ENCODE data around the gene ACOXL.

Gene ACOXL

DNA sequence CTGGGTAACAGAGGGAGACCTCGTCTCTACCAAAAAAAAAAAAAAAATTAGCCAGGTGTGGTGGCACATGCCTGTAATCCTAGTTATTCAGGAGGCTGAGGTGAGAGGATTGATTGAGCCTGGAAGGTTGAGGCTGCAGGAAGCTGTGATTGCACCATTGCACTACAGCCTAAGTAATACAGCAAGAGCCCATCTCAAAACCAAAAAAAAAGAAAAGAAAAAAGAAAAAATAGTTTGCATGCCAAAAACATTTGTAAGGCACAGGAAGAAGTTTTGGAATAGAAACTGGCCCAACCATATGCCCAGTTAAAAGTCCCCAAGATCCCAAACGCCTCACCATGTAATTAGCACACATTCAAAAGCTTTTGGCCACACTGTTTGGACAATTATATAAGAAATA lies 13.4 kb upstream of the ACOXL start:
- no peak for DNase-seq

DNA sequence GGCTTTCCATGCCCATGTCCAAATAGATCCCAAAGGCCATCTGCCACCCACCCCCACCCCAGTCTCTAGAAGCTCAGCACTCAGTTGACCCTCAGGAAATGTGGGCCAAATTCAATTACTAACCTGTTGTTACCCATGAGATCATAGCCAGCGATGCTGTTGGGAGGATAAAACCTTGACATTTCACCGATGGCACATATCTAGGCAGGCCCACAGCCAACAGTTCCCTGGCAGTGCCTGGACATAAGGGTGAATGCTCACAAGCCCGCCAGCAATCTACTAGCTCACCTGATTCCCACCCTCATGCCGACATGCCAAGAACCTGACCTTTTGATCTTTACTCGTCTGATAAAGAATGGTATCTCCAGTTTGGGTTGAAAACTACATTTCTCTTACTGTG lies 11.8 kb upstream of the ACOXL start:
- no peak for DNase-seq

DNA sequence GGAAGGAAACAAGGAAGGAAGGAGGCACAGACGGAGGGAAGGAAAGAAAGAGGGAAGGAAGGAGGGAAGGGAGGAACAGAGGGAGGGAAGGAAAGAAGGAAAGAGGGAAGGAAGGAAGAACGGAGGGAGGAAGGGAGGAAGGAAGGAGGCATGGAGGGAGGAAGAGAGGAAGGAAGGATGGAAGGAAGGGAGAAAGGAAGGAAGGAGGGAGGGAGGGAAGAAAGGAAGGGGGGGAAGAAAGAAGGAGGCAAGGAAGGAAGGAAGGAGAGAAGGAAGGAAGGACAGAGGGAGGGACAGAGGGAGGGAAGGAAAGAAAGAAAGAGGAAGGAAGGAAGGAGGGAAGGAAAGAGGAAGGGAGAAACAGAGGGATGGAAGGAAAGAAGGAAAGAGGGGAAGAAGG lies 7.6 kb upstream of the ACOXL start:
- DNase-seq = no peak

DNA sequence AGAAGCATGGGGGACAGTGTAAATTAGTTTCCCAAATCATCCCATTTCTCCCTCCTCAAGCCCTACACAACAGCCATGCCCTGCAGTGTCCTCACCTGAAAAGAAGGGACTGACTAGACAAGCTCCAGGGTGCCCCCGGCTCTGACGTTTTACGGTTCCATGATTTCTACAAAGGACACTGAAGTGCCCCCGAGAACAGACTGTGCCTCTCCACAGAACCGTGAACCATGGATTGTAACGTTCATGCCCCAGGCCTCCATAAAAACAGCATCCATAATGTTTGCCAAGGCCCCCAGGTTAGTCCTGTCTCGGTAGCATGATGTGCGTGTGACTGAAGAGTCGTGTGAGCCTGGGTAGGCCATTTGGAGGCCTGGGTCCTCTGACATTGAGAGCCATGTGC lies 7.0 kb upstream of the ACOXL start:
- no peak for DNase-seq

DNA sequence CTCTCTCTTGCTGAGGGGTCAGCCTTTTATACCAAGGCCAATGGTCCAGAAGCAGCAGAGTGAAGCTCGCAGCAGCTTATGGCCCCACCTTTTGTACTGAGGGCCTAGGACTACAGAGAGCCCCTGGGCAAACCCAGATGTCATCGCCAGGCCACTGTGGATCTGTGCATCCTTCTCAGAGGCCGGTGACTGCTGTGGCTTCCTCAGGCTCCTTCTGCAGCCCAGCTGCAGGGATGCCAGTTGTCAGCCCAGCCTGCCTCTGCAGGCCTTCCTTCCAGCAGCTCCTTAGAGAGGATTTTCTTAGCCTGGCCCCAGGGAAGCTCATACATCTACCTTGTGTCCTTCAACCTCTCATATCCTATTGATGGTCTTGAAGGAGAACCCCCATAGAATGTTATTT lies 6.5 kb upstream of the ACOXL start:
- no peak for DNase-seq

DNA sequence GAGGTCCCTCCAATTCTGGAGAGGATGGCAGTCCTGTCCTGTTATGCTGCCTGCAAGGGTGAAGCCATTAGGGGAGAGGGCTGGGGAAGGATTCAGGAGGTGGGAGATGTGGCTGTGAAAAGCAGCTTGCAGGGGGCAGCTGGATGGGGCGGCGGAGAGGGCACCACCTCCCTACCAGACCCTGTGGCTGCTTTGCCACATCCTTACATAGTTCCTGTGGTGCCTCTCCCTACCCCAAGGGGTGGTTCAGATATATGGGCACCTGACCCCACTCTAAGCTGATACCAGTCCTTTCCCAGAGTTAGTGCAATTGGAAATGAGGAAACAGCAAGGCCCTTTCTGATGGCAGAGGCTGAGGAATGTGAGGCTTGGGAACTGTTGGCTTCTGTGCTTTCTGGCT lies 6.1 kb upstream of the ACOXL start:
- DNase-seq = no peak

DNA sequence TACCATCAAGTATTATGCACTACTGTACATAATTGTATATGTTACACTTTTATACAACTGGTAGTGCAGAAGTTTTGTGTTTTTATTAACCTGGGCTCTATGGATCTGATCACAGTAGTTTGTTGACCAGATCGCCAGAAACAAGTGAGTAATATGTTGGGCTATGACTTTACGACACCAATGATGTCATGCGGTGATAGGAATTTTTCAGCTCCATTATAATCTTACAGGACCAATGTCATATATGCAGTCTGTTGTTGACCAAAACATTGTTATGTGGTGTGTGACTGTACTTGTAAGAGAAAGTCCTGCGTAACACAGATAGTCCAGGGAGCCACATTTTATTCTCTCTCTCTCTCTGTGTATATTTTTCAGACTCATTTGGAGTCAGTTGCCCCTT lies 4.5 kb upstream of the ACOXL start:
- no peak for DNase-seq

DNA sequence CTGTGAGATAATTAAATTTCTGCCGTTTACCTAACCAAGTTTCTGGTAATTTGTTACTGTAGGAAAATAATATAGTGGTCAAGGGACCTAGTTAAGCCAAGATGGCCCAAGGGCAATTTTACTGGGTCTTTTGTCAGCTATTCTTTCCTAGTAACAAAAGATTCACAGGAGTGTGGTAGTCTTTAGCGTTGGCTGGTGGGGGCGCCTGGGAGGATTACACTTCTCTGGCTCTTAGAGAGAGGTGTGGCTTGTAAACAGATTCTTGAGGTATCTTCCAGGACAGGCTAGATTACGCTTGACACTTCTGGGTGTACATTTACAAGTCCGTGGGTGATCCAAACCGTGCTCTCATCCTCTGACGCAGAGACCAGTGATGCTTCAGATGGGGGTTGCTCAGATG lies 3.3 kb upstream of the ACOXL start:
- DNase-seq = no peak

DNA sequence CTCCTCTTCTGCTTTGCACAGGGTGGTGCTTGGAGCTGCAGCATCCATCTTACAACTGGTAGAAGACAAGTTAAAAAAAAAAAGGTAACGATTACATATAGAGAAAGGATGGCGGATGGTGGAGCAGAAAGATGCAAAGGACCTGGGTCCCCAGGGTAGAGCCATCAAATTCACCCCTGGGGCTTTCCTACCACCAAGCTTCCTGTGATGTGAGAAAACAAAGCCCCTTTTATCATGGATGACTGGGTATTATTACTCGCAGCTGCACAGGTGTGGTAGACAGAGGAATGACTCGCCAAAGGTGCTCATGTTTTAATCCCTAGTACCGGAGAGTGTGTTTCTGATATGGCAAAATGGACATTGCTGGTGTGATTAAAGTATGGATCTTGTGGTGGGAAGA lies 1.3 kb upstream of the ACOXL start:
- DNase-seq = no peak

DNA sequence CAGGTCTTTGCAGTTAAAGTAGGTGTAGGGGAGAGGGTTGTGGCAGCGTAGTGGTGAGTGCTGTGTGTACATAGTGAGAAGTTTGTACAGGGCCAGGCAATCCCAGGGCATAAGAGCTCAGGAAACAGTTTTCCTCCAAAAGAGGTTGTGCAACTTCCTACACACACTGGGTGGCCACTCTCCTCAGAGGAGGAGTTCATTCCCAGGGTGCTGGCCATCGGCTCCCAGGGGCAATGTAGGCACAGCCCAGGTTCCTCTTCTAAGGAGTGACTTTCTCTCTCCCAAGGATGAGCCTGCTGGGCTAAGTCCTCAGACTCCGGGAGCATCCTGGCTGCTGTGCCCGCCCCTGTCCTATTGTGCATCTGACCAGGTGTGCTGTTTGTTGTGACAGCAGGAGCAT lies 3.0 kb downstream of the ACOXL start:
- DNase-seq = no peak

DNA sequence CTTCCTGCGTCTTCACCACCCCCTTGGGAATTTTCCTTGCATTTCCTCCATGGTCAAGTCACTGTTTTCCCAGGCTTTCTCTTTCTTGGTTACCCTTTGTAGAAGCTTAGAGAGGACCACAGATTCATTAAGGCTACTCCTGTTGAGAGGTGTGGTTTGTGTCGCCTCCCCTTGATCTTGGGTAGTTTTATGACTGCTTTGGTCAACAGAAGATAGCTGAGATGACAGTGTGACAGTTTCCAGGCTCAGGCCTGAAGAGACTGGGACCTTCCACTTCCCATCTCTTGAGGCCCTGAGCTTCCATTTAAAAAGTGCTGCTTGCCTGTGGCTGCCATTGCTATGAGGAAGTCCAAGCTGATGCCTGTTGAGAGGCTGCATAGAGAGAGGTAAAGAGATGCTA lies 5.4 kb downstream of the ACOXL start:
- no peak for DNase-seq

DNA sequence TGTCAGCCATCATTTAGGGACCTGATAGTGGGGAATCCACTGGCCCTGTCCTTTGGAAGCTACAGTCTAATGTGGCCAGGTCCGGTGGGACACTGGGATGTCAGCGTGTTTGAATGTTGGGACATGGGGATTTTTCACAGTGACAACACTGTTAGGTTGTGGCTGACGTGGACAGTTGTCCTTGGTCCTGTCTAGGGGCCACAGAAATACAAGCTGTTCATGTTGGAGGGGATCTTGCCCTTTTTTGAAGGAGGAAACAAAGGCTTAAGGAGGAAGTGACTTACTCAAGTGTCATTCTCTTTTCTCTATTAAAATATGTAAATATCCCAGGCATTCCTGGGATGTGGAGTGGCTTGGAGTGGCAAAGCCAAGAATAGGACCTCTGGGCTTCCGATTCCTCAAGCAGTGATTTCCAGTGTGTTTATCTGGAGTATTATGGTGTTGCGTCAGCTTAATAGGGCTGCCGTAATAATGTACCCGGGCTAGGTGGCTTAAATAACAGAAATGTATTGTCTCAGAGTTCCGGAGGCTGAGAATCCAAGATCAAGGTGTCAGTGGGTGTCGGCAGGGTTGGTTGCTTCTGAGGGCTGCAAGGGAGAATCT lies 8.5 kb downstream of the ACOXL start:
- no peak for DNase-seq

DNA sequence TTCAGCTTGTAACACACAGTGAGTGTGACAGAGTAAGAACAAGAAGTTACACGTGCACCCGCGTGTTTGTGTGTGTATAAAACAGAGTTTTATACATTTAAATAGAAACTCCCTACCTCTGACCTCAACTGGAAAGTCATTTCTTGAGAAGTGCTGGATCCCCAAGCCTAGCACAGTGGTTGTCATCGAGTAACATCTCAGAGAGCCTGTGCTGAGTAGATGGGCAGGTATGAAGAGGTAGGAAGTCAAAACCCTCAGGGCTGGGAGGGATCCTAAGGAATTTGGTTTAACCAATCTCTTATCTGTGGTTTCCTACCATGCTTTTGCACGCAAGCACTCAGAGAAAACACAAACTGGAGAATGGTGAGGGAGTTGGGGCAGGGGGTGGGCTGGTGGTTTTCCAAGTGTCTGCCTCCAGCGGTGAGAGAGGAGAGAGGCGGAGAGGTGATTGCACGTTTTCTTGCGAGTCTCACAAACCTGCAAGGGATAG lies 9.2 kb downstream of the ACOXL start:
- no peak for DNase-seq

DNA sequence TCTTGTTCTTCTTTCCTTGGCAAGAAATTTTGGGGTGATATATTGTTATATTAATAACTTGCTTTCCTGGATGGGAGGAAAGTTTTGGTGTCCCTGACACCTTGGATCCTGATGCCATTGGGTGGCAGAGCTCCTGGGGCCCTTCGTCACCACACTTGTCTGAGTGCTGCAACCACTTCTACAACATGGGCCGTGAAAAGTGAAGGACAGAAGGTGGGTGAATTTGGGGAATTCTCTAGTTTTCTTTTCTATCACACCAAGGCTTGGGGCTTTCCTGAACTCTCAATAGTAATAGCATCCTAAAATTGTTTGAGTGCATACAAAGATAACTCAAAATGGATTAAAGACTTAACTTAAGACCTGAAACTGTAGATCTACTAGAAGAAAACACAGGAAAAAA lies 10.0 kb downstream of the ACOXL start:
- DNase-seq = no peak

DNA sequence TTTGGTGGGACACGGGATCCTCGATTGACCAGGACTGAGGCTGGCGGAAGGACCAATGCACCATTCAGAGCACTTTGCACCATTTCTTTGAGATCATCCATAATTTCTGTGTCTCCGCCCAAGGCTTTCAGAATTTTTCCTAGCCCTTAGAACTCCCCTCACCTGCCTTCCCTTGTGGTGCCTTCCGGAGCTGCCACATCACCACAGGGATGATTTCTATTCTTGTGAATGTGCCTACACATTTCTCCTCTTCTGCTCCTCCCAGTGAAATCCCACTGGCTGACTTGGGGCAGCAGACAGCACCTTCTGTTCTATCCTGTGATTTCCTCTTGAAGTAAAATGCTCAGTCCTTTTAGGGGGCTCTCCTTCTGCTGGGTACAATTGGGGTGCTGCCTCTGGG lies 11.2 kb downstream of the ACOXL start:
- no peak for DNase-seq

DNA sequence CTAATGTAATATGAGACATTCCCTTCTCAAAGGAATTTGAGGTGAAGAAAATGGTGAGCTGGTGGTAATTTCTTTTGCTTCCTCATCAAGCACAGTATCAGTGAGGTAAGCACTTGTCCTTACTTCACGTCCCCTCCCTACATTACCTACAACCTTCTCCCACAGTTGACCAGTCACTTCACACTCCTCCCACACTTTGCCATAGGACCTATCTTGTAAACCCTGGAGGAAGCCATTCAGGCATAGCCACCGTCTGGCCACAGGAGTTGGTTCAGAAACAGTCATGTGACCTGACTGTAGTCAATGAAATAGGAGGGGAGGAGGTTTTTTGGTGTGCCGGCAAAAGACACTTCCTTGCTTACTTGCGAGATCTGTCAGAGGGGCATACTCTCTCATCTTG lies 12.1 kb downstream of the ACOXL start:
- DNase-seq = no peak

DNA sequence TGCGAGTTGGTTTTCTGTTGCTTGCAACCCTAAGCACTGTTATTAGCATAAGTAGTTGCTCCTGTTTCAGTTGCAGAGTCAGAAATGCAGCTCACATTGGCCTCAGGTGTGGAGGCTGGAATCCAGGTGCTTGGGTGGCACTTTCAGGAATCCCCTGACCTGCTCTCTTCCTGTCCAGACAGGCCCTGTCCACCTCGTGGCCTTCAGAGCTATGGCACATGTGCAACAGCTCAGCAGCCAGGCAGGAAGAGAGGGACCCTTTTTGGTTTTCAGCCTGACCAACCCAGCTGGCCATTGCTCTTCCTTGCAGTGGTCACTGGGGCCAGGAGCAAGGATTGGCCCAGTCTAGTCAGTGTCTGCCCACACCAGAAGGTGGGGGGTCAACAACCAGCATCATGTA lies 12.7 kb downstream of the ACOXL start:
- DNase-seq = no peak

DNA sequence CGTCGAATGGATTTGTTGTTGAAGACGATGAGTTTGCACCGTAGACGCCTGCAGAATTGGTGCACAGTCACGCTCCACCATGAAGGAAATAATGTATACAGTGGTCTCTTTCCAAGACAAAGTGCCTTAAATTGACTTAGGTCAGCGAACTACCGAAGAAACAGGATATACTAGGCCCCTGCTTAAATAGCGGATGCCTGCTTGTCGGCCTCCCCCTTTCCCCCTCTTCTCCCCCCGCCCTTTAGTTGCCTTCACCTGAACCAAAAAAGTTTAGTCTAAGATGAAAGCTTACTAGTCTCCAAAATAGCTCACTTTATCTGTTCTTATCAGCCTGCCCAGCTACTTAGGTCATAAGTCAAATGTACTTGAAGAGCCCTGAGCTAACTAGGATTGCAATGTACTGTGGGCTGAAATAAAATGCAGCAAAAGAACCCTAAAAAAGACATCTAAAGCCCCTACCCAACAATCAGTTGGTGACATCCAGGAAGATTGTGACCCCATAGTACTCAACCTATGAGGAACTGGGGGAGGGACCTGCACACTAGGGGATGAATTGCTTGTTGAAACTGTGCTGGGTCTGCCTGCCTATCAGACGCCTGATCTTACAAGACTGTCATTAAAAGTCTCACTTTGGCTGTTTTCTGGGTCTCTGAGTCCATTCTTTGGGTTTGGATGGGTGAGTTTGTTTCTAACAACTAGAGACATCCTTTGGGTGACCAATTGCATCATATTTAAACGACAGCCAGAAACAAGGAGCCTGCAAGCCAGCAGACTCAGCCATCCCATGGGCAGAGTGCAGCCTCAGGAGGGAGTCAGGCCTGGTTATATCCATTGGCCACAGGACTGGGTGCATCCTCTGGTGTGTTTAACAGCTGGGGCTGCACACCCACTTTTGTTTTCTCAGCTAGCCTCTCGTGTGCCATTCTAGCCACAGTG lies 14.5 kb downstream of the ACOXL start:
- DNase-seq = no peak

DNA sequence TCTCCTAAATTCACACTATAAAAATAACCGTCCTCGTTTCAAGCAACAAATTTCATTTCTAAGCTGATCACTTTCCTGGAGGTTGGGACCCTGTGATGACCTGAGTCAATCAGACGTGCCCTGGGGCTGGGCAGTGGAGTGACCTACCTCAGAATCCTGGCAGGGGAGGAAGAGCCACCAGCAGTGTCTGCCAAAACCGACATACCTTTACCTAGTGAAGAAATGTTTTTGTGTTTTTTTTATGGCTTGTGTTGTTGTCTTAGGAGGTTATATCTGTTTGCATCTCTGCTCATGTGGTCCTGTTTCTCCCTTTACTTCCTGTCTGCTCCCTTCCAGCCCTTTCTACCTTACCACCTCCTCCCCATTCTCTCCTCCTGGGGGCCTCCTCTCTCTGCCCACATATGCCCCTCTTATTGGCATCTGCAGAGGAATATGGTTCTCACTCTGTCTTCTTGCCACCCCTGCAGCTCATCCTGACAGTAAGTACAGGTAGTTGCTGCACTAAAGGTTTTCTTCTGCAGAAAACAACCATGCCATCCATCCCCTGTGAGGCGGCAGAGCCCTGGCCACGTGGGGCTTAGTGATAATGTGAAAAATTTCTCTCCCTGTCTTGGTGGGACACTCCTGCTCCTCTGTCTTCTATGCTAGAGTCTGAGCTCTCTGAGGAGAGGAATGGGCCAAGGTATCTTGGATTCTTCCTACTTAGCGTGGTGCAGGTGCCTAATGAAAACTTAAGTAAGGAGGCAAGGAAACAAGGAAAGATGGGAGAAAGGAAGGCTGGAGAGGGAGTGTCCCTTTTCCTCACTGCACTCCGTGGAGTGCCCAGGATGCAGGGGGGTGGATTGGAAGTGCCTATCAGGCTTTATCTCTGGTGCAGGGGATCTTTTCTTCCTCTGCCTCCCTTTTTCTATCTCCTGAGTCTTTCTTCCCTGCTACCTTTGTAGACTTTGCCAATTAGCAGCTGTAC lies 15.4 kb downstream of the ACOXL start:
- DNase-seq = no peak

DNA sequence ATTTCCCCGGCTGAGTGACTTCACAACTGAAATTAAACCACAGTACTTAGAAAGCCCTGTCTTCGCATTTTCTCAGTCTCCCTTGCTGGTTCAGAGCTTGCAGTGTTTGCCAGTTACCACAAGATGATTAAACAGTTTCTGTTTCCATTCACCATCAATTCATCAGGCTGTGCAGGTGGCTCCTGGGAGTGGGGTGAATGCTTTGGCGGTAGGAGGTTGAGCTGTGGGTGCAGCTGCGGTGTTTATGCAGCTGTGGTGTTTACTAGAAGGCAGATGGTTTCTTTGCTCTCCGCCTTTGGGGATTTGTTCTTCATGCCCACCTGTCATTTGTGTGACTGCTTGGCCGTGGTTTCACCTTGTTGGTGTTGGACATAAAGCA lies 16.1 kb downstream of the ACOXL start:
- DNase-seq = no peak

DNA sequence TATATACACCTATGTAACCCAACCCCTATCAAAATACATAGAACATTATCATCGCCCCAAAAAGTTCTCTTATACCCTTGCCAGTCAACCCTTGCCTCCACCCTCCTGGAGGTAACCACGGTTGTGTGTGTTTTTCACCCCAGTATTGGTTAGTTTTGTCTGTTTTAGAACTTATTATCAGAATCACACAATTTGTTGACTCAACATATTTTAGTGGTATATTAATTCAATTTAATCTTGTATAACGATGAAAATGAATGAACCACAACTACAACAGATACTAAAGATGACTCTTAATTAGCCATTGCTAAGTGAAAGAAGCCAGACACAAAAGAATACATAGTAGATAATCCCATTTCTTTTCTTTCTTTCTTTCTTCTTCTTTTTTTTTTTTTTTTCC lies 19.3 kb downstream of the ACOXL start:
- no peak for DNase-seq

DNA sequence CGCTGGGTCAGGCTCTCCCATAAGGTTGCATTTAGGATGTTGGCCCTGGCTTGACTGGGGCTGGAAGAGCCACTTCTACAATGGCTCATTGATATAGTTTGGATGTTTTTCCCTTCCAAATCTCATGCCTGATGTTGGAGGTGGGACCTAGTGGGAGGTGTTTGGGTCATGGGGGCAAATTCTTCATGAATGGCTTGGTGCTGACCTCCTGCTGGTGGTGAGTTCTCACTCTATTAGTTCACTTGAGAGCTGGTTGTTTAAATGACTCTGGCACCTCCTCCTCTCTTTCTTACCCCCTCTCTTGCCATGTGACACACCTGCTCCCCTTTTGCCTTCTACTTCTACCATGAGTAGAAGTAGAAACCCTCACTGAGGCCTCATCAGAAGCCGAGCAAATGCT lies 20.5 kb downstream of the ACOXL start:
- no peak for DNase-seq

DNA sequence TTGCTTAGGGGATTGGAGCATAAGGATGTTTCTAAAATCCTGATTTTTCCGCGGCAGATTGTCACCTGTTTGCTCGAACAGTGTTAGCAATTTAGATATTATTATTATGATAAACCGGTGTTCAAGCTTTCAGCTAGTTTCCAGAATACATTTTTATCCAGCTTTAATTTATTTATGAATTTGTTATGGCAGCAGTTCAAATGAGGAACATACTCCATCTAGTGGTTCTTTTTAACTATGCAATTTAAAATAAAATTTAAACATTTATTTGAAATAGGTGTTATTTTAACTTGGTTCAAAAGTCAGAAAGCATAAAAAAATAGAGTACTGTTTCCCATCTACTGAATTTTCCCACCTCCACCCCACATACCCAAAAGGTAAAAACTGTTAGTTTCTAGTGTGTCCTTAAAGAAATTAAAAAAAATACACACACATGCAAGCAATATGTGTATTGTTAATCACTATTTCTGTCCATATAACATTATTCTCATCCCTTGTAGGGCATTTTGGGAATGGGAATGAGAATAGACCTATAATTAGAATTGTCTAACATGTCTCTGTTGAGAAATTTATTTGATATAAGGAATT lies 23.2 kb downstream of the ACOXL start:
- no peak for DNase-seq

All from activated gamma-delta T cell (primary cell).